SK-N-MC (cell line): ENCODE measurements around the gene TRIM2.

Experiments used
- DNase-seq: peaks from one replicate; pipeline ENCODE4 v3.0.0-alpha.2; 2011; ENCODE audit warnings: low read depth, low spot score
- H3K27ac ChIP-seq: fragments of 200-600 bp; sonication (generic); 2 replicates; pipeline ENCODE4 v1.5.1; 2016; ENCODE audit warnings: mixed run types
- H3K36me3 ChIP-seq: fragments of 200-600 bp; sonication (generic); 2 replicates; pipeline ENCODE4 v1.6.1; 2017; ENCODE audit warnings: antibody characterized with exemption, low read length, mixed read lengths; ENCODE audit not compliant: insufficient read depth
- H3K4me3 ChIP-seq: fragments of 200-600 bp; sonication (generic); 2 replicates; pipeline ENCODE4 v1.5.1; 2016
- H3K9ac ChIP-seq: fragments of 200-600 bp; sonication (generic); 2 replicates; pipeline ENCODE4 v1.8.0; 2017; ENCODE audit warnings: mixed run types, mixed read lengths; ENCODE audit not compliant: insufficient read length
- H3K9me3 ChIP-seq: fragments of 200-600 bp; sonication (generic); 2 replicates; pipeline ENCODE4 v1.6.1; 2017; ENCODE audit warnings: low read depth, mild to moderate bottlenecking, antibody characterized with exemption, low read length, moderate library complexity, mixed read lengths
- EZH2 ChIP-seq: fragments of 200-600 bp; sonication (generic); IDR thresholded peaks from one replicate; pipeline ENCODE4 v1.6.1; 2017; ENCODE audit warnings: antibody characterized with exemption
- FOXP2 ChIP-seq: optimal IDR thresholded peaks from 2 replicates; pipeline ENCODE3; 2011; ENCODE audit warnings: mild to moderate bottlenecking, moderate library complexity; ENCODE audit not compliant: insufficient read depth; ENCODE audit errors: extremely low read length, control extremely low read depth
- POLR2AphosphoS5 ChIP-seq: IDR thresholded peaks from 2 replicates; pipeline ENCODE4 v1.6.1; 2012; ENCODE audit warnings: mild to moderate bottlenecking, low read depth, low read length, borderline replicate concordance

Gene TRIM2

GRCh38 chr4:153372967-153373562, 168.8 kb downstream of the TRIM2 start:
- no peak for DNase-seq
- TF ChIP-seq EZH2 = no peak
- TF ChIP-seq POLR2AphosphoS5 = no peak
- no peak for TF ChIP-seq FOXP2
- H3K4me3 ChIP-seq = no peak overlapping the region
- H3K9ac ChIP-seq = no peak overlapping the region
- H3K36me3 ChIP-seq = peaks cover 50% of the 10 kb centered on the region
- peaks cover 5% of the 10 kb centered on the region; the same call in 1 of the 2 replicates for H3K9me3 ChIP-seq
- H3K27ac ChIP-seq = peak overlapping the region; percentile 97

- Histone ChIP-seq H3K27ac (peak overlapping the region; percentile 97), H3K9me3 (peaks cover 5% of the 10 kb centered on the region; the same call in 1 of the 2 replicates), H3K9ac (no peak overlapping the region), H3K36me3 (peaks cover 39% of the 10 kb centered on the region), H3K4me3 (peak overlapping the region; percentile 58)
- TF ChIP-seq POLR2AphosphoS5 = no peak; the same call in 1 of the 2 replicates
- no peak for TF ChIP-seq FOXP2
- no peak for TF ChIP-seq EZH2
- DNase-seq = peak; percentile 40
These were observed 170.2 kb downstream of the TRIM2 start for GRCh38 chr4:153374442-153374841.

- Histone ChIP-seq H3K36me3 (peaks cover 30% of the 10 kb centered on the region), H3K9ac (peak overlapping the region; percentile 56), H3K4me3 (peak overlapping the region; percentile 58), H3K9me3 (peaks cover 5% of the 10 kb centered on the region; the same call in 1 of the 2 replicates), H3K27ac (peak overlapping the region; percentile 97)
- TF ChIP-seq POLR2AphosphoS5 = no peak
- no peak for DNase-seq
These were observed 171.1 kb downstream of the TRIM2 start for GRCh38 chr4:153375303-153375702.

DNA sequence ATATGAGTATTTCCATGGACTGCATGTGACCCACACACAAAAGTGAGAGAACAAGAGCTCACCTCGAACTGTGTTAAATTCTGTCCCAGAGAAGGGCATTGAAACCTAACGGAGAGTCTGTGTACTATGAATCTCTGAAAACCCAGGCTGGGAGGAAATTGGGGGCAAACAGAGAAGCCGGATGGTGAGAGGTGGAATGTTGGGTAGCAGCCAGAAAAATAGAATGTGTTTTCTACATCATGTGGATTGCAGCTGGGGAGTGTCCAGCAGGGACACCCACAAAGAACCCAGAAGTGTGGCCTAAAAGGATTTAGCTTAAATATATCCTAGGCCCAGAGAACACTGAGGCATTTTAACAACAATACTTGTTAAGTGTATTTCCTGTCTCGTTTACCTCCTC, 178.9 kb downstream of the TRIM2 start:
- peaks cover 8% of the 10 kb centered on the region; the same call in 1 of the 2 replicates for H3K36me3 ChIP-seq
- no peaks in the 10 kb centered on the region for H3K9me3 ChIP-seq
- TF ChIP-seq EZH2 (no peak), FOXP2 (no peak), POLR2AphosphoS5 (no peak)
- no peak overlapping the region for H3K4me3 ChIP-seq
- DNase-seq = no peak
- peak overlapping the region; percentile 49; the same call in 1 of the 2 replicates for H3K27ac ChIP-seq
- no peak overlapping the region for H3K9ac ChIP-seq

DNA sequence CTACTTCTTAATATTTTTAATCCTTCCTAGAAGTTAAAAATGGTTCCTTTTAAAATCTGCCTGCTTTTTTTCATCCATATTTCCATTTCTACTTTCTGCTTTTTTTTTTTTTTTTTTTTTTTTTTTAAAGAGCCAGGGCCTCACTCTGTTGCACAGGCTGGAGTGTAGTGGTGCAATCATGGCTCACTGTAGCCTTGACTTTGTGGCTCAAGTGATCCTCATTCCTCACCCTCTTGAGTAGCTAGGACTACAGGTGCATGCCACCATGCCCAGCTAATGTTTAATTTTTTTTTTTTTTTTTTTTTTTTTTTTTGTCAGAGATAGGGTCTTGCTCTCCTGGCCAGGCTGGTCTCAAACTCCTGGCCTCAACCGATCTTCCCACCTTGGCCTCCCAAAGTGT, 179.9 kb downstream of the TRIM2 start:
- H3K36me3 ChIP-seq = peaks cover 8% of the 10 kb centered on the region; the same call in 1 of the 2 replicates
- no peaks in the 10 kb centered on the region for H3K9me3 ChIP-seq
- TF ChIP-seq FOXP2 = no peak
- no peak for TF ChIP-seq EZH2
- no peak for TF ChIP-seq POLR2AphosphoS5
- DNase-seq = no peak
- no peak overlapping the region for H3K4me3 ChIP-seq
- no peak overlapping the region for H3K9ac ChIP-seq
- H3K27ac ChIP-seq = no peak overlapping the region

GRCh38 chr4:153385784-153386183, 181.5 kb downstream of the TRIM2 start:
- TF ChIP-seq POLR2AphosphoS5 (no peak), FOXP2 (no peak), EZH2 (no peak)
- no peak overlapping the region for H3K9ac ChIP-seq
- DNase-seq = no peak
- H3K4me3 ChIP-seq = no peak overlapping the region
- H3K9me3 ChIP-seq = no peaks in the 10 kb centered on the region
- H3K27ac ChIP-seq = no peak overlapping the region
- peaks cover 8% of the 10 kb centered on the region; the same call in 1 of the 2 replicates for H3K36me3 ChIP-seq

- H3K9me3 ChIP-seq = no peaks in the 10 kb centered on the region
- no peak for DNase-seq
- no peak overlapping the region for H3K4me3 ChIP-seq
- TF ChIP-seq EZH2 (no peak), POLR2AphosphoS5 (no peak), FOXP2 (no peak)
- H3K9ac ChIP-seq = no peak overlapping the region
- H3K27ac ChIP-seq = 0 out of 2 replicates have a peak overlapping the region, but pooled peaks have one; percentile 51
- peaks cover 8% of the 10 kb centered on the region; the same call in 1 of the 2 replicates for H3K36me3 ChIP-seq
These were observed 183.7 kb downstream of the TRIM2 start for GRCh38 chr4:153387981-153388380.
